Thyroid gland (tissue), 4 donors: ENCODE measurements around the gene RTN4R. TPM values are rescaled to one million over a fixed set of nuclear protein-coding genes. Genes with fewer than 3 reads are reported as not detected.
A peak's percentile ranks its signal among the peaks of the same experiment; 100 is the strongest.

ENCODE experiments used
- DNase-seq, 2 donors: peaks; one replicate each; pipeline ENCODE4 v3.0.0-alpha.2; 2019
- H3K27ac ChIP-seq, 3 donors: fragments of 200-600 bp; sonication (generic); 1 replicate in 2 of 3; 2 replicates in 1 of 3; pipeline ENCODE4 v1.5.1; 2016 to 2019; ENCODE audit warnings: mild to moderate bottlenecking in 1 of 3, moderate library complexity in 1 of 3
- H3K27me3 ChIP-seq: fragments of 200-600 bp; sonication (generic); one replicate; pipeline ENCODE4 v1.5.1; 2019
- H3K36me3 ChIP-seq, 2 donors: fragments of 200-600 bp; sonication (generic); one replicate each; pipeline ENCODE4 v1.5.1; 2016 to 2019
- H3K4me1 ChIP-seq, 2 donors: fragments of 200-600 bp; sonication (generic); one replicate each; pipeline ENCODE4 v1.5.1; 2017 to 2019
- H3K4me3 ChIP-seq, 3 donors: fragments of 200-600 bp; sonication (generic); replicated peaks in 1 of 3; 1 replicate in 2 of 3; 2 replicates in 1 of 3; pipeline ENCODE4 v1.5.1; 2016; ENCODE audit warnings: mild to moderate bottlenecking in 1 of 3
- H3K9me3 ChIP-seq: fragments of 200-600 bp; sonication (generic); one replicate; pipeline ENCODE4 v1.5.1; 2017
- POLR2A ChIP-seq, 2 donors: fragments of 450-650 bp; IDR thresholded peaks; one replicate each; pipeline ENCODE4 v1.6.1; 2017; ENCODE audit warnings: antibody characterized with exemption in 2 of 2, mild to moderate bottlenecking in 2 of 2, moderate library complexity in 1 of 2
- WGBS, 2 donors: methylation state at CpG; one replicate each; pipeline ENCODE4 v1.1.5; 2017; 5-methylcytosine and 5-hydroxymethylcytosine counted together
- intact Hi-C: fragments of 100-400 bp; cut with DNase I; formaldehyde crosslinking; loops from one replicate; pipeline ENCODE4 v1.15.1; 2023
- total RNA-seq, 4 donors: library from RNA; depleted of rRNA; stranded (reverse); fragments of >200 nt; gene quantifications; one replicate each; pipeline ENCODE4 v1.2.3, GENCODE V29; 2016
- TF ChIP-seq, protein P1 (sequence below), 6 experiments: fragments of 200-600 bp in 3 of 6; fragments of 450-650 bp in 3 of 6; sonication (generic) in 3 of 6; IDR thresholded peaks; one replicate each; pipeline ENCODE4 v1.5.1; 2016 to 2019; ENCODE audit warnings: antibody characterized with exemption in 6 of 6, mild to moderate bottlenecking in 2 of 6, inconsistent platforms in 1 of 6, moderate library complexity in 1 of 6

The RTN4R gene
- total RNA-seq, 4 donors from 2014 or later: 4.0 to 8.6 (median 5.9) TPM

DNA sequence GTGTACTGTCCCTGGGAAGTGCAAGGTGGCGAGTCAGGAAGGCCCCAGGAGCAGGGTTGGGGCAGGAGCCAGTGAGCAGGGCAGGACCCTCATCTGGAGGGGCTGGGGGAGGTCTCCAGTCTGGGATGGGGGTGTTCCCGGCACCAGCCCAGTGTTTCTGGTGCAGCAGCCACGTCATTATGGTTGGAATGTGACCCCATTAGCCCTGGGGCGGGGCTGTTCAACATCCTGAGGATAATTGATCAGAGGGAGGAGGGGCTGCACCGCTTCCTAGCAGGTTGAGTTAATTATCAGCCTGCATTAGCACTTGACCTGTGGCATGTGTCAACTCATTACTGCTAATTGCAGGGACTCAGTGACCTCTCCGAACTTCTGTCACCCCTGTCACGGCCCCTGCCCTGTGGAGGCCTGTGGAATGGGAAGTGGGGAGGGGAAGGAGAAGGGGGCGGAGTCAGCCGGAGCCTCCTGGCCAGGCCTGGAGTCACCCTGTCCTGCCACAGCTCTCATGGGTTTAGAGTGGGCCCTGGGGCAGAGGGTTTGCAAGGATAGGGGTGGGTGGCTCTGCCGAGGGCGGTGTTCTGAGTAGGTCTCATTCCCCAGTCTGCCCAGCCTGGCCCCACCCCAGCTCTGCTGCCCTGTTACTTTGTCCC lies 64.4 kb downstream of the RTN4R start:
- Histone ChIP-seq H3K4me3 (no peak overlapping the region), H3K9me3 (no peaks in the 10 kb centered on the region), H3K36me3 (no peaks in the 10 kb centered on the region), H3K27ac (peak overlapping the region; percentile 32 to 51 (median 42)), H3K4me1 (peaks cover 31 to 41% of the 10 kb centered on the region in 2 donors), H3K27me3 (no peaks in the 10 kb centered on the region)
- intact Hi-C loops: no loop called here
- WGBS, 2 donors: 44 to 50% methylated on average over 6 to 7 of the region's 11 CpGs
- peak; percentile 40 to 47 for DNase-seq
- TF ChIP-seq, protein P1, sequence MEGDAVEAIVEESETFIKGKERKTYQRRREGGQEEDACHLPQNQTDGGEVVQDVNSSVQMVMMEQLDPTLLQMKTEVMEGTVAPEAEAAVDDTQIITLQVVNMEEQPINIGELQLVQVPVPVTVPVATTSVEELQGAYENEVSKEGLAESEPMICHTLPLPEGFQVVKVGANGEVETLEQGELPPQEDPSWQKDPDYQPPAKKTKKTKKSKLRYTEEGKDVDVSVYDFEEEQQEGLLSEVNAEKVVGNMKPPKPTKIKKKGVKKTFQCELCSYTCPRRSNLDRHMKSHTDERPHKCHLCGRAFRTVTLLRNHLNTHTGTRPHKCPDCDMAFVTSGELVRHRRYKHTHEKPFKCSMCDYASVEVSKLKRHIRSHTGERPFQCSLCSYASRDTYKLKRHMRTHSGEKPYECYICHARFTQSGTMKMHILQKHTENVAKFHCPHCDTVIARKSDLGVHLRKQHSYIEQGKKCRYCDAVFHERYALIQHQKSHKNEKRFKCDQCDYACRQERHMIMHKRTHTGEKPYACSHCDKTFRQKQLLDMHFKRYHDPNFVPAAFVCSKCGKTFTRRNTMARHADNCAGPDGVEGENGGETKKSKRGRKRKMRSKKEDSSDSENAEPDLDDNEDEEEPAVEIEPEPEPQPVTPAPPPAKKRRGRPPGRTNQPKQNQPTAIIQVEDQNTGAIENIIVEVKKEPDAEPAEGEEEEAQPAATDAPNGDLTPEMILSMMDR (IDR thresholded peaks at IDR 0.05): no peak
- TF ChIP-seq POLR2A (IDR thresholded peaks at IDR 0.05): no peak

DNA sequence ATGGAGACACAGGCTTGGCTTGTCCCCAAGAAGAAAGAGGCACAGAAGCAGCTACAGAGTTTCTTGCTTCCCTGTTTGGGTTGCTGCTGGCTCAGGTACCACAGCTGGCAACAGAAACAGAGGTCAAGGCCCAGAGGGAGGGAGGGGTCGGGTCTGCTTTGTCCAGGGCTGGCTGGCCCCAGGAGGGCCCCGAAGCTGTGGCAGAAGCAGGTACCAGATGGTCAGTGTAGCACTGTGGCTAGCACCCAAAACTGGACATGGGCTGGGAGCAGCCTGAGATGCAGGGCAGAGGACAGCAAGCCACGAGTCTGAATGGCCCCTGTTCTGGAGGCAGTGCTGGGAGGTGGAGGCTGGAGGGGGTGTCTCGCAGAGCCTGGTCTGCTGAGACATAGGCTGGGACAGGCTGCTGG lies 65.0 kb downstream of the RTN4R start:
- Histone ChIP-seq H3K4me3 (no peak overlapping the region), H3K9me3 (no peaks in the 10 kb centered on the region), H3K27ac (peak overlapping the region; percentile 32 to 42 (median 41)), H3K27me3 (no peaks in the 10 kb centered on the region), H3K36me3 (no peaks in the 10 kb centered on the region), H3K4me1 (peaks cover 31 to 41% of the 10 kb centered on the region in 2 donors)
- DNase-seq: no peak
- intact Hi-C loops: no loop called here
- TF ChIP-seq, protein P1 (IDR thresholded peaks at IDR 0.05): no peak
- no peak for TF ChIP-seq POLR2A (IDR thresholded peaks at IDR 0.05)
- WGBS, 2 donors: 67 to 83% methylated on average over 1 to 3 of the region's 4 CpGs

DNA sequence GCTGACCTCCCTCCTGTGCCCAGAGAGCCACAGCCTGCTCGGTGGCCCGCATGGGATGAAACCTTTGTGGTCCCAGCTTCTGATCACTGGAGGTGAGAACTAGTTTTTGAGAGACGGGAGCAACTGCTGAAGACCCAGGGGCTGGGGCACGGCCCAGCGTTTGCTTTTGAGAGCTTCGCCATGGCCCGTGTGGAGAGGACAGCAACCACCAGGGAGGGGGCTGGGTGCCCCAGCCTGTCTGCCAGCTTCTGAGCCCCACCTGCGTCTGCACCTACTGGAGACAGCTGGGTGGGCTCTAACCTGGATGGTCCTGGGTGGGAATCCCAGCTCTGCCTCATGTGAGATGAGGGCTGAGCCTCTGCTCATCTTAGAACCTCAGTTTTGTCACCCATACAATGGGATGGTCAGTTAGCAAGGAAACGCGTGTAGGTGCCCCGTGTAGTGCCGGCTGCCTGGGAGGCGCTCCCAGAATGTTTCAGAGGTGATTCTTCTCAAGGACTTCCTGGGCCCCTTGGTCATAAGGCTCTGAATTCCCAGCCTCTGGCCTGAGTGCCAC lies 66.2 kb downstream of the RTN4R start:
- no peak overlapping the region for H3K4me3 ChIP-seq
- TF ChIP-seq, protein P1 (IDR thresholded peaks at IDR 0.05): no peak
- TF ChIP-seq POLR2A (IDR thresholded peaks at IDR 0.05): no peak
- whole genome bisulfite sequencing, 2 donors: 83 to 95% methylated on average over 7 to 12 of the region's 13 CpGs
- intact Hi-C loops: no loop called here
- H3K36me3 ChIP-seq: no peaks in the 10 kb centered on the region
- no peak for DNase-seq
- no peaks in the 10 kb centered on the region for H3K9me3 ChIP-seq
- H3K27ac ChIP-seq: no peak overlapping the region
- no peaks in the 10 kb centered on the region for H3K27me3 ChIP-seq
- peaks cover 24 to 29% of the 10 kb centered on the region in 2 donors for H3K4me1 ChIP-seq

DNA sequence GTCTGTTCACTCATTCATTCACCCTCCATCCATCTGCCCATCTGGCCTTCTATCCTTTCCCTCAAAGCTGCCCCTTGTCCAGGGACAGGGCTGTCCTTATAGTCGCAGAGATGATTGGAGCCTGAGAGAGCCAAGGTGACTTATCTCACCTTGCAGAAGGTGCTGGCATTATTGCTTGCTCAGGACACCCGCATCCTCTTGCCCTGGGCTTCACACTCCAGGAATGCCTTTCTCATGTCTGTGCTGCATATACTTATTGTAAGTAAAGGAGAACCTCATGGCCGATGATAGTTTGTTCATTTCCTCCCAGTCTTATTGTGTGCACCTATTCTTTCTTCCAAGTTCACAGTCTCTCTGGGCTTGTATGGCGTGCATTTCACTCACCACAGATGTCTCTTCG lies 68.2 kb downstream of the RTN4R start:
- Histone ChIP-seq H3K4me3 (no peak overlapping the region), H3K27ac (no peak overlapping the region), H3K27me3 (no peaks in the 10 kb centered on the region), H3K4me1 (peaks cover 16% of the 10 kb centered on the region in 2 donors), H3K9me3 (no peaks in the 10 kb centered on the region), H3K36me3 (no peaks in the 10 kb centered on the region)
- intact Hi-C loops: no loop called here
- TF ChIP-seq, protein P1 (IDR thresholded peaks at IDR 0.05): no peak
- TF ChIP-seq POLR2A (IDR thresholded peaks at IDR 0.05): no peak
- no peak for DNase-seq
- 96 to 97% methylated on average over 5 of the region's 5 CpGs for WGBS, 2 donors

DNA sequence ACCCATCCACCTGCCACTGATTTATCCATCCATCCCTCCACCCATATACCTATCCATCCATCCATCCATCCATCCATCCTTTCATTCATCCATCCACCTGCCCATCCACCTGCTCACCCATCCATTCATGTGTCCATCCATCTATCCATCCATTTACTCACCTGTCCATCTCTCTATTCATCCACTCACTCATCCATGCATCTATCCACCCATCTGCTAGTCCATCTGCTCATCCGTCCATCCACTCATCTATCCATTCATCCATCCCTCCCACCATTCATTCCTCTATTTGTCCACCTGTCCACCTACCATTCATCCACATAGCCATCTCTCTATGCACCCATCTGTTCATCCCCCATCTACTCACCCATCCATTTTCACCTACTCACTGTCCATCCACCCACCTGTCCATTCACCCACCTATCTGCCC lies 68.7 kb downstream of the RTN4R start:
- intact Hi-C loops: no loop called here
- no peak overlapping the region for H3K4me3 ChIP-seq
- no peak overlapping the region for H3K27ac ChIP-seq
- H3K4me1 ChIP-seq: peaks cover 15% of the 10 kb centered on the region in 2 donors
- 88 to 92% methylated on average over 1 of the region's 1 CpG for WGBS, 2 donors
- no peaks in the 10 kb centered on the region for H3K9me3 ChIP-seq
- H3K27me3 ChIP-seq: no peaks in the 10 kb centered on the region
- TF ChIP-seq, protein P1 (IDR thresholded peaks at IDR 0.05): no peak
- no peak for TF ChIP-seq POLR2A (IDR thresholded peaks at IDR 0.05)
- H3K36me3 ChIP-seq: no peaks in the 10 kb centered on the region
- no peak for DNase-seq
